ENCODE results near the gene GALNT12.

GRCh38 chr9:98879094-98879962, 71.9 kb downstream of the GALNT12 start:
- TF ChIP-seq CTCF (IDR thresholded peaks at IDR 0.05; ENCODE audit: poor library complexity): no peak
- TF ChIP-seq EZH2phosphoT487 (IDR thresholded peaks at IDR 0.05; ENCODE audit: low read depth, severe bottlenecking, unreplicated experiment): no peak
- TF ChIP-seq EZH2 (IDR thresholded peaks at IDR 0.05; ENCODE audit: borderline replicate concordance): no peak

Measured in hepatocyte (in vitro differentiated cells).